ENCODE measurements around the gene CHRNA3.
"Not testable (repeated sequence)": the region's sequence is repeated elsewhere in the genome, so short reads cannot be mapped to it uniquely, and the experiment has no call there.

CHRNA3 gene

GRCh38 chr15:78617516-78617915 is 3.3 kb downstream of the CHRNA3 start:
- no peak for DNase-seq (ENCODE audit: low spot score)

- DNase-seq (ENCODE audit: low spot score) = no peak
These were observed 3.7 kb downstream of the CHRNA3 start for GRCh38 chr15:78617076-78617475.

GRCh38 chr15:78616506-78616905 is 4.3 kb downstream of the CHRNA3 start:
- no peak for DNase-seq (ENCODE audit: low spot score)

GRCh38 chr15:78615151-78615589 is 5.6 kb downstream of the CHRNA3 start:
- DNase-seq (ENCODE audit: low spot score) = no peak

- no peak for DNase-seq (ENCODE audit: low spot score)
These were observed 6.8 kb downstream of the CHRNA3 start for GRCh38 chr15:78614021-78614420.

GRCh38 chr15:78609551-78609950 is 11.2 kb downstream of the CHRNA3 start:
- not testable (repeated sequence) for DNase-seq (ENCODE audit: low spot score)

- DNase-seq (ENCODE audit: low spot score) = no peak
These were observed 15.1 kb downstream of the CHRNA3 start for GRCh38 chr15:78605680-78606079.

GRCh38 chr15:78605201-78605600 is 15.6 kb downstream of the CHRNA3 start:
- no peak for DNase-seq (ENCODE audit: low spot score)

- DNase-seq (ENCODE audit: low spot score) = no peak
These were observed 16.4 kb downstream of the CHRNA3 start for GRCh38 chr15:78604420-78604819.

GRCh38 chr15:78603467-78603866 is 17.3 kb downstream of the CHRNA3 start:
- DNase-seq (ENCODE audit: low spot score) = no peak

GRCh38 chr15:78599189-78599588 is 21.6 kb downstream of the CHRNA3 start:
- no peak for DNase-seq (ENCODE audit: low spot score)

GRCh38 chr15:78598348-78598747 is 22.4 kb downstream of the CHRNA3 start:
- no peak for DNase-seq (ENCODE audit: low spot score)

GRCh38 chr15:78597583-78597982 is 23.2 kb downstream of the CHRNA3 start:
- DNase-seq (ENCODE audit: low spot score) = no peak

- no peak for DNase-seq (ENCODE audit: low spot score)
These were observed 45.9 kb downstream of the CHRNA3 start for GRCh38 chr15:78574944-78575343.

- DNase-seq (ENCODE audit: low spot score) = no peak
These were observed 47.4 kb downstream of the CHRNA3 start for GRCh38 chr15:78573416-78573815.

- DNase-seq (ENCODE audit: low spot score) = no peak
These were observed 49.4 kb downstream of the CHRNA3 start for GRCh38 chr15:78571382-78571781.

GRCh38 chr15:78570710-78571109 is 50.1 kb downstream of the CHRNA3 start:
- DNase-seq (ENCODE audit: low spot score) = no peak

- DNase-seq (ENCODE audit: low spot score) = no peak
These were observed 53.3 kb downstream of the CHRNA3 start for GRCh38 chr15:78567531-78567930.

- peak; percentile 71 for DNase-seq (ENCODE audit: low spot score)
These were observed 54.6 kb downstream of the CHRNA3 start for GRCh38 chr15:78565951-78566774.

- DNase-seq (ENCODE audit: low spot score) = peak; percentile 93
These were observed 55.5 kb downstream of the CHRNA3 start, which contains the start of gene CHRNA5 for GRCh38 chr15:78565097-78565950. Gene CHRNA5 (plus strand): TSS chr15:78565520. CDS start chr15:78565720, 200 bp downstream.

GRCh38 chr15:78564743-78565096 is 56.1 kb downstream of the CHRNA3 start:
- DNase-seq (ENCODE audit: low spot score) = no peak

- DNase-seq (ENCODE audit: low spot score) = no peak
These were observed 57.7 kb downstream of the CHRNA3 start for GRCh38 chr15:78563092-78563491.

GRCh38 chr15:78561490-78561889 is 59.3 kb downstream of the CHRNA3 start:
- no peak for DNase-seq (ENCODE audit: low spot score)

Data from SW480 (cell line).